ENCODE data around the gene R3HCC1L.

GRCh38 chr10:98088186-98088971 is 46.1 kb upstream of the R3HCC1L start:
- no peak for TF ChIP-seq CTCF (IDR thresholded peaks at IDR 0.05)
- TF ChIP-seq POLR2A (IDR thresholded peaks at IDR 0.05): no peak

Data from thyroid gland (tissue), 4 donors.